CD4-positive, CD25-positive, alpha-beta regulatory T cell (primary cell): ENCODE measurements around the gene CENPC. TPM values are rescaled to one million over a fixed set of nuclear protein-coding genes. Genes with fewer than 3 reads are reported as not detected.
A peak's percentile ranks its signal among the peaks of the same experiment; 100 is the strongest.

ENCODE experiments used
- ATAC-seq, 2 donors: fragments of 150-1000 bp; cut with Tn5 transposase; one replicate each; pipeline ENCODE4 v1.10.0; 2021; ENCODE audit warnings: low read depth in 2 of 2, moderate number of reproducible peaks in 2 of 2, moderate library complexity in 1 of 2
- DNase-seq, 3 donors: peaks; one replicate each; pipeline versions ENCODE4 v3.0.0 to v3.0.0-alpha.2; 2012 to 2022; ENCODE audit warnings: mixed read lengths in 1 of 3
- H3K27ac ChIP-seq: one replicate; pipeline ENCODE4 v1.7.0; 2013; ENCODE audit warnings: mild to moderate bottlenecking, low read length; ENCODE audit not compliant: insufficient read depth, poor library complexity, severe bottlenecking
- H3K27me3 ChIP-seq: one replicate; pipeline ENCODE4 v1.7.0; 2013; ENCODE audit warnings: low read length; ENCODE audit not compliant: control insufficient read depth, insufficient read depth
- H3K36me3 ChIP-seq: one replicate; pipeline ENCODE4 v1.7.0; 2013; ENCODE audit warnings: mild to moderate bottlenecking, low read length, moderate library complexity; ENCODE audit not compliant: control insufficient read depth, insufficient read depth
- H3K4me1 ChIP-seq: 2 replicates; pipeline ENCODE4 v1.7.0; 2013; ENCODE audit warnings: mild to moderate bottlenecking, low read length; ENCODE audit not compliant: insufficient read depth, control insufficient read depth, poor library complexity, severe bottlenecking
- H3K4me3 ChIP-seq: one replicate; pipeline ENCODE4 v1.7.0; 2013; ENCODE audit warnings: low read depth, mild to moderate bottlenecking, low read length, moderate library complexity
- H3K9me3 ChIP-seq, 2 experiments: 1 replicate in 1 of 2; 2 replicates in 1 of 2; pipeline ENCODE4 v1.7.0; 2013; ENCODE audit warnings: low read length in 2 of 2, mild to moderate bottlenecking in 1 of 2, moderate library complexity in 1 of 2; ENCODE audit not compliant: control insufficient read depth in 2 of 2
- H3K27ac Mint-ChIP-seq, 3 donors: one replicate each; pipeline ENCODE4 v1.8.0; 2020 to 2022; ENCODE audit warnings: mild to moderate bottlenecking in 3 of 3, mixed read lengths in 3 of 3, moderate library complexity in 2 of 3
- H3K27me3 Mint-ChIP-seq: one replicate; pipeline ENCODE4 v1.8.0; 2022; ENCODE audit warnings: mild to moderate bottlenecking, mixed read lengths
- H3K36me3 Mint-ChIP-seq: one replicate; pipeline ENCODE4 v1.8.0; 2020; ENCODE audit warnings: mixed read lengths
- H3K4me1 Mint-ChIP-seq, 4 donors: one replicate each; pipeline ENCODE4 v1.8.0; 2020 to 2022; ENCODE audit warnings: mixed read lengths in 4 of 4, mild to moderate bottlenecking in 1 of 4
- H3K4me3 Mint-ChIP-seq, 4 donors: one replicate each; pipeline ENCODE4 v1.8.0; 2020 to 2022; ENCODE audit warnings: mild to moderate bottlenecking in 4 of 4, mixed read lengths in 4 of 4, moderate library complexity in 3 of 4
- H3K9me3 Mint-ChIP-seq, 7 donors: one replicate each; pipeline ENCODE4 v1.8.0; 2020 to 2022; ENCODE audit warnings: mixed read lengths in 7 of 7, mild to moderate bottlenecking in 3 of 7, moderate library complexity in 2 of 7
- polyA plus RNA-seq, 4 donors: library from polyadenylated mRNA; unstranded; fragments of 300-500 nt; fragmentation: Illumina TruSeq; gene quantifications; one replicate each; pipeline ENCODE4 v1.2.3, GENCODE V29; 2021
- total RNA-seq: library from RNA; stranded (reverse); gene quantifications from one replicate; pipeline ENCODE4 v1.2.3, GENCODE V29; 2022

Gene CENPC
- total and polyA plus RNA-seq, 5 donors from 2014 or later = 17.0 to 90.8 (median 18.6) TPM

- Mint-ChIP-seq H3K27ac (peak overlapping the region in 1 of 3 donors; percentile 77), H3K4me1 (peaks cover under 1 to 6% (median 3%) of the 10 kb centered on the region in 4 donors), H3K36me3 (no peaks in the 10 kb centered on the region), H3K9me3 (peaks cover 0 to 2% (median 0%) of the 10 kb centered on the region in 7 donors), H3K27me3 (peaks cover 20% of the 10 kb centered on the region), H3K4me3 (no peak overlapping the region)
- ATAC-seq = no peak
- H3K36me3 ChIP-seq = no peaks in the 10 kb centered on the region
- H3K4me1 ChIP-seq = no peaks in the 10 kb centered on the region
- no peaks in the 10 kb centered on the region for H3K9me3 ChIP-seq
- no peak overlapping the region for H3K4me3 ChIP-seq
- DNase-seq = no peak
- H3K27ac ChIP-seq = no peak overlapping the region
- no peaks in the 10 kb centered on the region for H3K27me3 ChIP-seq
Observed at GRCh38 chr4:67550857-67551256, 5.6 kb upstream of the CENPC start.

DNA sequence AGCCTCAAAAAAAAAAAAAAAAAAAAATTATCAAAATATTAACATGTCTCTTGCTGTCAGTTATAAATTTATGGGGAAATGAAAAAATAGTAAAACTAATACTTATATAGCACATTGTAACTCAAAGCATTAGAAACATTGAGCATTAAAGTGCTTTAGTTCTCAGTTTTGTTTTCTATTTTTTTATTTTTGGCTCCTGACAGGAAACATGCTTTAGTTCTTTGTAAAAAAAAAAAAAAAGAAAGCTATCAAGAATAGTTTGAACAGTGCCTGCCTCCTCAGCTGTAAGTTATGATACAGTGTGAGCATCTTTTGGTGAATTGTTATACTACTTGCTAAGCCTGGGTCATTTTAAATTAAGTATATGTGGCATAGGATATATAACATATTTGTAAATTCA lies 5.1 kb upstream of the CENPC start:
- Mint-ChIP-seq H3K36me3 (no peaks in the 10 kb centered on the region), H3K27me3 (peaks cover 16% of the 10 kb centered on the region), H3K4me1 (peaks cover 1 to 7% (median 4%) of the 10 kb centered on the region in 4 donors), H3K9me3 (peaks cover 0 to 1% (median 0%) of the 10 kb centered on the region in 7 donors), H3K27ac (peak overlapping the region in 1 of 3 donors; percentile 77), H3K4me3 (no peak overlapping the region)
- ATAC-seq (no peak), DNase-seq (no peak)
- Histone ChIP-seq H3K4me3 (no peak overlapping the region), H3K36me3 (no peaks in the 10 kb centered on the region), H3K4me1 (no peaks in the 10 kb centered on the region), H3K27ac (no peak overlapping the region), H3K27me3 (no peaks in the 10 kb centered on the region), H3K9me3 (no peaks in the 10 kb centered on the region)

DNA sequence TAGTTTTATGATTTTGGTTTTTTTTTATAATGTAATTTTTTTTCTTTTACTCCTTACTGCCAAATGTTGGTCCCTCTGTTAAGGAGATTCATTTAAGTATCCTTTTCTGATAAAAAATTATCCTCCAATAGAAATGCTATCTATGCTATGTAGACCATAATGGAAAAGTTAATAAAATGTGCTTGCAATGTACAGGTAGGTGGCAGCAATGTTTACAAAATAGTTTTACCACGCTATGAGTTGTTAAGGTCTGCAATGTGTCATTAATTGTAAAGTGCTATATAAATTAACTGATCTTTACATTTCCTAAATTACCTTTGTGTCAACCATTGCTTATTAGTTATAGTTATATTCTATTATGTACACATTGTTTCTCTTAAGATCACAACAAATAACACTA lies 3.8 kb upstream of the CENPC start:
- H3K36me3 ChIP-seq = no peaks in the 10 kb centered on the region
- peak overlapping the region in 1 of 4 donors; percentile 53 for H3K4me3 Mint-ChIP-seq
- no peak overlapping the region for H3K27ac ChIP-seq
- H3K9me3 Mint-ChIP-seq = no peaks in the 10 kb centered on the region
- DNase-seq (peak in 2 of 3 donors; percentile 51 to 71), ATAC-seq (peak in 1 of 2 donors; percentile 21)
- peaks cover 5 to 14% (median 7%) of the 10 kb centered on the region in 4 donors for H3K4me1 Mint-ChIP-seq
- H3K9me3 ChIP-seq = no peaks in the 10 kb centered on the region
- no peak overlapping the region for H3K27ac Mint-ChIP-seq
- H3K4me3 ChIP-seq = no peak overlapping the region
- peaks cover 4% of the 10 kb centered on the region for H3K4me1 ChIP-seq
- H3K27me3 Mint-ChIP-seq = peaks cover 13% of the 10 kb centered on the region
- H3K36me3 Mint-ChIP-seq = no peaks in the 10 kb centered on the region
- H3K27me3 ChIP-seq = no peaks in the 10 kb centered on the region

- H3K27me3 ChIP-seq = no peaks in the 10 kb centered on the region
- peaks cover 1% of the 10 kb centered on the region for H3K36me3 ChIP-seq
- H3K9me3 ChIP-seq = no peaks in the 10 kb centered on the region
- Mint-ChIP-seq H3K36me3 (no peaks in the 10 kb centered on the region), H3K4me3 (peak overlapping the region in 2 of 4 donors; percentile 36 to 69), H3K27ac (peak overlapping the region in 1 of 3 donors; percentile 18), H3K4me1 (peaks cover 14 to 35% (median 26%) of the 10 kb centered on the region in 4 donors), H3K9me3 (no peaks in the 10 kb centered on the region), H3K27me3 (peaks cover 5% of the 10 kb centered on the region)
- H3K4me3 ChIP-seq = no peak overlapping the region
- DNase-seq (no peak), ATAC-seq (no peak)
- H3K4me1 ChIP-seq = peaks cover 20% of the 10 kb centered on the region
- H3K27ac ChIP-seq = no peak overlapping the region
Observed at GRCh38 chr4:67546971-67547370, 1.7 kb upstream of the CENPC start.

DNA sequence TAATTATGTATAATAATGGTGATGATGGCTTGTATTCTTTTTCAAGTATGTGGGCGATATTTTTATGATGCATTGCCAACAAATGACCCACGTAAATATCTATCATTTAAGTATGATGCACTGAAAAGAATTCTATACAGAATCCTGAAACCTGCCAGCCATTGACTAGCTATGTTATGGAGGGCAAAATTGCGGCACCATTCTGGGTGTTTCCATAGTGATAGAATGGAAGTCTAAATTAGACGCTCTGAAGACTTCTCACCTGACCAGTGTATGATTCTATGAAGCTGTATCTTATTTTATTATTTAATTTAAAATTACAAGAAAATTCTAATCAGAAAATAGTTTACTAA lies 677 bp upstream of the CENPC start:
- Histone ChIP-seq H3K4me1 (peaks cover 26% of the 10 kb centered on the region), H3K9me3 (no peaks in the 10 kb centered on the region), H3K36me3 (peaks cover 11% of the 10 kb centered on the region), H3K4me3 (peak overlapping the region; percentile 85), H3K27ac (peak overlapping the region; percentile 99), H3K27me3 (no peaks in the 10 kb centered on the region)
- Mint-ChIP-seq H3K27me3 (peaks cover 5% of the 10 kb centered on the region), H3K27ac (peak overlapping the region in 2 of 3 donors; percentile 99 to 100), H3K4me3 (peak overlapping the region; percentile 94 to 99 (median 99)), H3K4me1 (peaks cover 20 to 43% (median 32%) of the 10 kb centered on the region in 4 donors), H3K36me3 (peaks cover 5% of the 10 kb centered on the region), H3K9me3 (no peaks in the 10 kb centered on the region)
- DNase-seq (no peak), ATAC-seq (no peak)

DNA sequence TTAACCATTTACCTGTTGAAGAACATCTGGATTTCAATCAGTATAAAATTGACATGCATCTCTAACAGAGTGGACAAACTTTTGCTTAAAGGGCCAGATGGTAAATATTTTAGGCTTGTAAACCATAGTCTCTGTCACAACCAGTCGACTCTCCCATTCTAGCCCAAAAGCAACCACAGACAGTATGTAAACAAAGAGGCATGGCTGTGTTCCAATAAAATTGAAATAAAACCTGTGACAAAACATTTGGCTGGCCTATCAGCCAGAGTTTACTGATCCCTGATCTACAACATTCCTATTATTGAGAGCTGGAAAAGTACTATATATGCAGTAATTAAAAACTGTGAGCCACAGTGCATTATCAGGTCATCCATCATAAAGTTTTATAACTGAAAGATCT lies 3.2 kb downstream of the CENPC start:
- ATAC-seq (no peak), DNase-seq (no peak)
- peaks cover 26% of the 10 kb centered on the region for H3K4me1 ChIP-seq
- peaks cover 5% of the 10 kb centered on the region for H3K27me3 Mint-ChIP-seq
- H3K27ac ChIP-seq = no peak overlapping the region
- peak overlapping the region in 2 of 4 donors; percentile 6 to 23 for H3K4me3 Mint-ChIP-seq
- H3K27ac Mint-ChIP-seq = peak overlapping the region in 1 of 3 donors; percentile 22
- H3K9me3 Mint-ChIP-seq = no peaks in the 10 kb centered on the region
- H3K4me3 ChIP-seq = peak overlapping the region; percentile 39
- H3K36me3 Mint-ChIP-seq = peaks cover 26% of the 10 kb centered on the region
- no peaks in the 10 kb centered on the region for H3K27me3 ChIP-seq
- no peaks in the 10 kb centered on the region for H3K9me3 ChIP-seq
- peaks cover 31 to 64% (median 51%) of the 10 kb centered on the region in 4 donors for H3K4me1 Mint-ChIP-seq
- peaks cover 49% of the 10 kb centered on the region for H3K36me3 ChIP-seq

GRCh38 chr4:67539830-67540229 lies 5.5 kb downstream of the CENPC start:
- H3K27me3 ChIP-seq = no peaks in the 10 kb centered on the region
- Mint-ChIP-seq H3K9me3 (no peaks in the 10 kb centered on the region), H3K4me1 (peaks cover 46 to 66% (median 57%) of the 10 kb centered on the region in 4 donors), H3K27ac (no peak overlapping the region), H3K27me3 (peaks cover 4% of the 10 kb centered on the region), H3K36me3 (peaks cover 41% of the 10 kb centered on the region), H3K4me3 (peak overlapping the region in 2 of 4 donors; percentile 2 to 39)
- no peak for DNase-seq
- no peak overlapping the region for H3K27ac ChIP-seq
- ATAC-seq = no peak
- H3K4me1 ChIP-seq = peaks cover 26% of the 10 kb centered on the region
- H3K9me3 ChIP-seq = no peaks in the 10 kb centered on the region
- H3K36me3 ChIP-seq = peaks cover 70% of the 10 kb centered on the region
- H3K4me3 ChIP-seq = no peak overlapping the region

DNA sequence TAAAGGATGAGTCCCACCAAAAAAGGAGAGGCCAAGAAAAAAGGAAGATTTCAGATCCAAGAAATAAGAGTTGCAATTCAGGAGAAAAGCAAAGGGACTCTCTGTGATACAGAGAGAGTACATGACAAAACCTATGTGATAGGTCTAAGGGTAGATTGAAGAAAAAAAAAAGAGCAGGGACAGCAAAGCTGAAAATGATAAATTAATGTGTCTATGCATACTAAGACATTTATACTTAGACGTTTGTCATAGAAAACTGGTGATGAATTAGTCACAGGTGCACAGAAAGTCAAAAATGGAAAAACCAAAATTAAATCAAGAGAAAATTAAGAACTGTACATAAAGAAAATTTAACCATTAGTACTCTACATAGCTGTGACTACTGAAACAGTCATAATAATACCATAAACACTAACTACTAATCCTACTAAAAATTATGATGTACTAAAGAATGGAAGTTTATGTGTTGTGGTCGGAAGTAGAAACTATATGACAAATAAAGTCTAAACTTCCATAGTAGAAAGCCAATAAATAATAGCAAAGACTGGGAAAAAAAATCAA lies 9.9 kb downstream of the CENPC start:
- Histone ChIP-seq H3K4me3 (no peak overlapping the region), H3K36me3 (peaks cover 87% of the 10 kb centered on the region), H3K27me3 (no peaks in the 10 kb centered on the region), H3K4me1 (no peaks in the 10 kb centered on the region), H3K9me3 (no peaks in the 10 kb centered on the region), H3K27ac (no peak overlapping the region)
- ATAC-seq = no peak
- no peaks in the 10 kb centered on the region for H3K27me3 Mint-ChIP-seq
- DNase-seq = no peak
- no peak overlapping the region for H3K27ac Mint-ChIP-seq
- H3K9me3 Mint-ChIP-seq = peaks cover 0 to 5% (median 2%) of the 10 kb centered on the region in 7 donors
- no peak overlapping the region for H3K4me3 Mint-ChIP-seq
- peaks cover 42 to 60% (median 50%) of the 10 kb centered on the region in 4 donors for H3K4me1 Mint-ChIP-seq
- peaks cover 70% of the 10 kb centered on the region for H3K36me3 Mint-ChIP-seq
